PC-9 (cell line): ENCODE measurements around the gene CBLB. TPM values are rescaled to one million over a fixed set of nuclear protein-coding genes. Genes with fewer than 3 reads are reported as not detected.

Experiments used
- BruUV-seq: library from RNA; stranded (reverse); fragments of 400-500 nt; replicated peaks from 2 replicates; lab custom pipeline; 2021; lab: Mats Ljungman, UMichigan
- CTCF ChIA-PET: fragments of 300-600 bp; sonication (Branson Sonifier 250); formaldehyde crosslinking; loops from one replicate; lab custom pipeline; 2022; ENCODE audit warnings: antibody characterized with exemption; lab: Charles Lee
- POLR2A ChIA-PET: fragments of 300-600 bp; sonication (Branson Sonifier 250); formaldehyde crosslinking; loops from one replicate; lab custom pipeline; 2022; ENCODE audit warnings: antibody characterized with exemption; ENCODE audit not compliant: unreplicated experiment; lab: Charles Lee
- DNase-seq, 2 experiments: peaks; one replicate each; pipeline versions ENCODE4 v3.0.0 to v3.0.0-alpha.2; 2015 to 2022; ENCODE audit warnings: mixed read lengths in 1 of 2
- H2AFZ ChIP-seq: fragments of 200-600 bp; sonication (generic); 2 replicates; pipeline ENCODE4 v1.8.1; 2017; ENCODE audit warnings: antibody characterized with exemption
- H3F3A ChIP-seq: fragments of 200-600 bp; sonication (generic); 2 replicates; pipeline ENCODE4 v1.8.1; 2017; ENCODE audit warnings: antibody characterized with exemption, mild to moderate bottlenecking, low read depth; ENCODE audit not compliant: insufficient read depth
- H3K27ac ChIP-seq: fragments of 200-600 bp; sonication (generic); 2 replicates; pipeline ENCODE4 v1.6.1; 2016; ENCODE audit warnings: mixed run types
- H3K27me3 ChIP-seq: fragments of 200-600 bp; sonication (generic); 2 replicates; pipeline ENCODE4 v1.6.1; 2016; ENCODE audit warnings: low read depth, mixed run types; ENCODE audit not compliant: insufficient read depth
- H3K36me3 ChIP-seq: fragments of 200-600 bp; sonication (generic); 2 replicates; pipeline ENCODE4 v1.6.1; 2016; ENCODE audit warnings: low read depth, mixed run types
- H3K4me1 ChIP-seq: fragments of 200-600 bp; sonication (generic); replicated peaks from 2 replicates; pipeline ENCODE4 v1.6.1; 2016; ENCODE audit warnings: mixed run types; ENCODE audit not compliant: insufficient read depth
- H3K4me2 ChIP-seq: fragments of 200-600 bp; sonication (generic); 2 replicates; pipeline ENCODE4 v1.6.1; 2017; ENCODE audit warnings: mixed run types
- H3K4me3 ChIP-seq: fragments of 200-600 bp; sonication (generic); 2 replicates; pipeline ENCODE4 v1.6.1; 2016; ENCODE audit warnings: mixed run types
- H3K79me2 ChIP-seq: fragments of 200-600 bp; sonication (generic); 2 replicates; pipeline ENCODE4 v1.6.1; 2017; ENCODE audit warnings: low read depth, mixed run types
- H3K9me2 ChIP-seq: fragments of 200-600 bp; sonication (generic); 2 replicates; pipeline ENCODE4 v1.8.1; 2017; ENCODE audit warnings: mild to moderate bottlenecking; ENCODE audit not compliant: insufficient read depth
- H3K9me3 ChIP-seq: fragments of 200-600 bp; sonication (generic); 2 replicates; pipeline ENCODE4 v1.8.1; 2016; ENCODE audit warnings: low read depth; ENCODE audit not compliant: insufficient read depth
- H4K20me1 ChIP-seq: fragments of 200-600 bp; sonication (generic); 2 replicates; pipeline ENCODE4 v1.8.1; 2017; ENCODE audit not compliant: insufficient read depth
- CTCF ChIP-seq: fragments of 200-600 bp; sonication (generic); conservative IDR thresholded peaks from 2 replicates; pipeline ENCODE4 v1.6.1; 2017; ENCODE audit warnings: mixed run types, antibody characterized with exemption, mild to moderate bottlenecking, moderate library complexity
- EZH2 ChIP-seq: fragments of 200-600 bp; sonication (generic); IDR thresholded peaks from 2 replicates; pipeline ENCODE4 v1.8.0; 2017; ENCODE audit warnings: antibody characterized with exemption, low read depth
- intact Hi-C: fragments of 100-400 bp; cut with micrococcal nuclease; formaldehyde crosslinking; loops from one replicate; pipeline ENCODE4 v1.10.0; 2022; ENCODE audit not compliant: unreplicated experiment
- total RNA-seq: library from RNA; stranded (reverse); gene quantifications from 2 replicates; pipeline ENCODE4 v1.2.3, GENCODE V29; 2021

The CBLB gene
- total RNA-seq, 1 experiment from 2014 or later, result 44.0 TPM

GRCh38 chr3:105883798-105884377 is 15.1 kb upstream of the CBLB start:
- TF ChIP-seq EZH2 (no peak), CTCF (no peak)
- Histone ChIP-seq H3K9me2 (no peaks in the 10 kb centered on the region), H3K4me1 (peaks cover 12% of the 10 kb centered on the region; the same call in 1 of the 2 replicates), H4K20me1 (no peaks in the 10 kb centered on the region), H2AFZ (no peak overlapping the region; the same call in 1 of the 2 replicates), H3K36me3 (no peaks in the 10 kb centered on the region), H3K79me2 (no peaks in the 10 kb centered on the region), H3K27me3 (no peaks in the 10 kb centered on the region), H3K27ac (no peak overlapping the region), H3K4me2 (no peak overlapping the region), H3K4me3 (no peak overlapping the region), H3K9me3 (no peaks in the 10 kb centered on the region), H3F3A (no peaks in the 10 kb centered on the region)
- intact Hi-C loops, result no loop called here
- CTCF ChIA-PET, result no interaction called here
- BruUV-seq, result no TSS peak
- POLR2A ChIA-PET, result interaction anchor here (1.0 kb wide), 1 partner anchor 13 kb away, joined by 9 read pairs; no protein-coding TSS in a partner anchor
- no peak for DNase-seq

- H3K27me3 ChIP-seq, result no peaks in the 10 kb centered on the region
- ChIA-PET CTCF (no interaction called here), POLR2A (no interaction called here)
- H3K27ac ChIP-seq, result no peak overlapping the region
- no peak overlapping the region for H3K4me2 ChIP-seq
- H3K9me2 ChIP-seq, result 0 out of 2 replicates have a peak, but pooled peaks cover 7% of the 10 kb centered on the region
- no peak overlapping the region; the same call in 1 of the 2 replicates for H2AFZ ChIP-seq
- H3K79me2 ChIP-seq, result no peaks in the 10 kb centered on the region
- H3K4me3 ChIP-seq, result no peak overlapping the region
- no peaks in the 10 kb centered on the region for H3K9me3 ChIP-seq
- BruUV-seq, result no TSS peak
- H3F3A ChIP-seq, result no peaks in the 10 kb centered on the region
- TF ChIP-seq CTCF, result no peak
- TF ChIP-seq EZH2, result no peak
- intact Hi-C loops, result no loop called here
- H3K36me3 ChIP-seq, result no peaks in the 10 kb centered on the region
- no peak for DNase-seq
- H4K20me1 ChIP-seq, result no peaks in the 10 kb centered on the region
- peaks cover 12% of the 10 kb centered on the region; the same call in 1 of the 2 replicates for H3K4me1 ChIP-seq
Measured at GRCh38 chr3:105880681-105881290, 12.0 kb upstream of the CBLB start.

DNA sequence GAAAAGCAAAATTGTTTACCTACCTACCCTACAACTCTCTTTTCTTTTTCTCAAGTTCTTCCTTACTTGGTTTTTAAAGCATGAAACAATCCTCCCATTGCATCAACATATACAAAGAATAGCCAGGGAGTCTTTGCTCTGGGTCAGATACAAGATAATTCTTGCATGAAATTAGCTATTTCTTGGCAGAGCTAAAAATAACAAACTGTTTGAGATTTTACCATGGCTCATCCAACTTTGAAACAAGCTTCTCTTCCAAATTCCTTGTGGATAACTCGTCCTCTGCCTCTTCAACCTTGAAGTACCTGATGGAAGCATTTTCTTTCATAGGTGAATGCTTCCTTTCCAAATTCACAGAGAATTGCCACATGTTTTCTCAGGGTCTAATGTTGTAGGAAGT is 9.2 kb upstream of the CBLB start:
- H2AFZ ChIP-seq, result no peak overlapping the region; the same call in 1 of the 2 replicates
- TF ChIP-seq CTCF, result no peak
- TF ChIP-seq EZH2, result no peak
- no peak for DNase-seq
- H3K27ac ChIP-seq, result no peak overlapping the region
- no peaks in the 10 kb centered on the region for H3F3A ChIP-seq
- intact Hi-C loops, result no loop called here
- BruUV-seq, result no TSS peak
- no peaks in the 10 kb centered on the region for H3K36me3 ChIP-seq
- no peak overlapping the region for H3K4me3 ChIP-seq
- peaks cover 5% of the 10 kb centered on the region; the same call in 1 of the 2 replicates for H3K4me1 ChIP-seq
- ChIA-PET POLR2A (interaction anchor here (0.6 kb wide), 1 partner anchor 12 kb away, joined by 4 read pairs; no protein-coding TSS in a partner anchor), CTCF (no interaction called here)
- no peaks in the 10 kb centered on the region for H3K27me3 ChIP-seq
- no peaks in the 10 kb centered on the region for H4K20me1 ChIP-seq
- H3K9me2 ChIP-seq, result 0 out of 2 replicates have a peak, but pooled peaks cover 7% of the 10 kb centered on the region
- H3K9me3 ChIP-seq, result no peaks in the 10 kb centered on the region
- no peaks in the 10 kb centered on the region for H3K79me2 ChIP-seq
- H3K4me2 ChIP-seq, result no peak overlapping the region
